Measurements from ENCODE around the gene GPAT3. TPM values are rescaled to one million over a fixed set of nuclear protein-coding genes. Genes with fewer than 3 reads are reported as not detected.
A peak's percentile ranks its signal among the peaks of the same experiment; 100 is the strongest.

The GPAT3 gene
- total and polyA plus RNA-seq, 11 donors: 21.3 to 64.5 (median 38.8) TPM

GRCh38 chr4:83585982-83586508 is 50.1 kb downstream of the GPAT3 start:
- no peaks in the 10 kb centered on the region for H3K9me3 ChIP-seq
- no peaks in the 10 kb centered on the region for H3K27me3 ChIP-seq
- intact Hi-C loops (cut with DNase I): no loop called here
- no peak overlapping the region for H3K4me3 ChIP-seq
- 44 to 59% (median 53%) methylated on average over 6 of the region's 6 CpGs for WGBS, 4 donors
- DNase-seq (no peak), ATAC-seq (no peak)
- peaks cover 0 to 53% (median 5%) of the 10 kb centered on the region in 9 donors for H3K36me3 ChIP-seq
- H3K4me1 ChIP-seq: peaks cover 0 to 34% (median 9%) of the 10 kb centered on the region in 12 donors
- peak overlapping the region in 2 of 12 donors; percentile 14 to 28 for H3K27ac ChIP-seq
- TF ChIP-seq POLR2A (IDR thresholded peaks at IDR 0.05) (no peak), CTCF (IDR thresholded peaks at IDR 0.05) (no peak)

GRCh38 chr4:83589279-83589678 is 53.4 kb downstream of the GPAT3 start:
- peak overlapping the region in 2 of 12 donors; percentile 16 to 41 for H3K27ac ChIP-seq
- WGBS, 4 donors: 28 to 37% (median 34%) methylated on average over 3 of the region's 3 CpGs
- no peaks in the 10 kb centered on the region for H3K9me3 ChIP-seq
- peak in 2 of 4 donors; percentile 34 to 41 for ATAC-seq
- no peak for TF ChIP-seq POLR2A (IDR thresholded peaks at IDR 0.05)
- no peak for TF ChIP-seq CTCF (IDR thresholded peaks at IDR 0.05)
- peaks cover 0 to 65% (median 5%) of the 10 kb centered on the region in 9 donors for H3K36me3 ChIP-seq
- peaks cover 0 to 18% (median 5%) of the 10 kb centered on the region in 12 donors for H3K4me1 ChIP-seq
- DNase-seq: no peak
- no peaks in the 10 kb centered on the region for H3K27me3 ChIP-seq
- intact Hi-C loops (cut with DNase I): no loop called here
- no peak overlapping the region for H3K4me3 ChIP-seq

GRCh38 chr4:83591056-83591455 is 55.1 kb downstream of the GPAT3 start:
- Histone ChIP-seq H3K4me3 (no peak overlapping the region), H3K4me1 (peaks cover 0 to 18% (median 5%) of the 10 kb centered on the region in 12 donors), H3K27me3 (no peaks in the 10 kb centered on the region), H3K36me3 (peaks cover 0 to 83% (median 11%) of the 10 kb centered on the region in 9 donors), H3K27ac (no peak overlapping the region), H3K9me3 (no peaks in the 10 kb centered on the region)
- DNase-seq (no peak), ATAC-seq (no peak)
- intact Hi-C loops (cut with DNase I): no loop called here
- WGBS, 4 donors: 85 to 89% (median 87%) methylated on average over 4 of the region's 4 CpGs
- TF ChIP-seq POLR2A (IDR thresholded peaks at IDR 0.05) (no peak), CTCF (IDR thresholded peaks at IDR 0.05) (no peak)

GRCh38 chr4:83591730-83592129 is 55.8 kb downstream of the GPAT3 start:
- Histone ChIP-seq H3K4me1 (peaks cover 0 to 12% (median 4%) of the 10 kb centered on the region in 12 donors), H3K36me3 (peaks cover 0 to 88% (median 11%) of the 10 kb centered on the region in 9 donors), H3K27me3 (no peaks in the 10 kb centered on the region), H3K27ac (no peak overlapping the region), H3K4me3 (no peak overlapping the region), H3K9me3 (no peaks in the 10 kb centered on the region)
- TF ChIP-seq POLR2A (IDR thresholded peaks at IDR 0.05) (no peak), CTCF (IDR thresholded peaks at IDR 0.05) (no peak)
- intact Hi-C loops (cut with DNase I): no loop called here
- ATAC-seq (no peak), DNase-seq (no peak)
- WGBS, 4 donors: 90 to 94% (median 92%) methylated on average over 1 of the region's 1 CpG

Measured in heart left ventricle (tissue), 16 donors.